Neural cell (in vitro differentiated cells): ENCODE measurements around the gene MMP19. TPM values are rescaled to one million over a fixed set of nuclear protein-coding genes. Genes with fewer than 3 reads are reported as not detected.
"Not testable (repeated sequence)": the region's sequence is repeated elsewhere in the genome, so short reads cannot be mapped to it uniquely, and the experiment has no call there.

Source experiments
- H2AFZ ChIP-seq: fragments of 200-600, 300-800 bp; sonication (generic), shearing (Covaris generic); 2 replicates; pipeline ENCODE4 v1.6.0; 2014; ENCODE audit warnings: low read depth, mild to moderate bottlenecking, antibody characterized with exemption, low read length, moderate library complexity
- H3F3A ChIP-seq: fragments of 200-600 bp; shearing (Covaris generic); 2 replicates; pipeline ENCODE4 v1.6.1; 2016; ENCODE audit warnings: mild to moderate bottlenecking, moderate library complexity, mixed read lengths, antibody characterized with exemption, low read length; ENCODE audit not compliant: insufficient read depth, poor library complexity, severe bottlenecking
- H3K27ac ChIP-seq: fragments of 200-600, 300-800 bp; sonication (generic), shearing (Covaris generic); 2 replicates; pipeline ENCODE4 v1.5.1; 2014; ENCODE audit warnings: mild to moderate bottlenecking, low read length, moderate library complexity
- H3K27me3 ChIP-seq: fragments of 300-800, 200-600 bp; sonication (generic), shearing (Covaris generic); 2 replicates; pipeline ENCODE4 v1.6.0; 2014; ENCODE audit warnings: mild to moderate bottlenecking, low read depth, low read length, moderate library complexity; ENCODE audit not compliant: insufficient read depth
- H3K36me3 ChIP-seq: fragments of 300-800, 200-600 bp; sonication (generic), shearing (Covaris generic); 2 replicates; pipeline ENCODE4 v1.5.1; 2014; ENCODE audit warnings: mild to moderate bottlenecking, antibody characterized with exemption, low read length, moderate library complexity; ENCODE audit not compliant: insufficient read depth
- H3K4me2 ChIP-seq: fragments of 300-800, 200-600 bp; sonication (generic), shearing (Covaris generic); 2 replicates; pipeline ENCODE4 v1.6.0; 2014; ENCODE audit warnings: mild to moderate bottlenecking, low read length
- H3K4me3 ChIP-seq: fragments of 300-800, 200-600 bp; sonication (generic), shearing (Covaris generic); 2 replicates; pipeline ENCODE4 v1.5.1; 2014; ENCODE audit warnings: mild to moderate bottlenecking, low read length, moderate library complexity
- H3K79me2 ChIP-seq: fragments of 200-600 bp; shearing (Covaris generic); replicated peaks from 2 replicates; pipeline ENCODE4 v1.6.0; 2014; ENCODE audit warnings: mild to moderate bottlenecking, low read length, moderate library complexity; ENCODE audit not compliant: insufficient read depth
- H3K9ac ChIP-seq: fragments of 300-800, 200-600 bp; sonication (generic), shearing (Covaris generic); 2 replicates; pipeline ENCODE4 v1.6.1; 2016; ENCODE audit warnings: mild to moderate bottlenecking, low read length, mixed read lengths
- H3K9me2 ChIP-seq: fragments of 200-600 bp; shearing (Covaris generic); 2 replicates; pipeline ENCODE4 v1.6.1; 2016; ENCODE audit warnings: mild to moderate bottlenecking, low read length, mixed read lengths; ENCODE audit not compliant: insufficient read depth
- H3K9me3 ChIP-seq: fragments of 200-600, 300-800 bp; sonication (generic), shearing (Covaris generic); 2 replicates; pipeline ENCODE4 v1.6.1; 2016; ENCODE audit warnings: mild to moderate bottlenecking, mixed run types, low read length, moderate library complexity, mixed read lengths
- H4K20me1 ChIP-seq: fragments of 200-600 bp; shearing (Covaris generic); 2 replicates; pipeline ENCODE4 v1.6.1; 2016; ENCODE audit warnings: mild to moderate bottlenecking, mixed run types; ENCODE audit not compliant: insufficient read depth
- EP300 ChIP-seq: fragments of 450-650 bp; conservative IDR thresholded peaks from 2 replicates; pipeline ENCODE4 v1.6.1; 2014; ENCODE audit warnings: antibody characterized with exemption, mild to moderate bottlenecking, moderate library complexity; ENCODE audit not compliant: poor library complexity, severe bottlenecking
- EZH2 ChIP-seq: fragments of 200-600, 300-800 bp; shearing (Covaris generic), sonication (generic); IDR thresholded peaks from 2 replicates; pipeline ENCODE4 v1.6.1; 2014; ENCODE audit warnings: antibody characterized with exemption, low read length, borderline replicate concordance, mild to moderate bottlenecking; ENCODE audit not compliant: insufficient read depth, poor library complexity, severe bottlenecking
- MXI1 ChIP-seq: fragments of 450-650 bp; conservative IDR thresholded peaks from 2 replicates; pipeline ENCODE4 v1.6.1; 2014; ENCODE audit warnings: antibody characterized with exemption, mild to moderate bottlenecking; ENCODE audit not compliant: poor library complexity, severe bottlenecking
- POLR2AphosphoS5 ChIP-seq: IDR thresholded peaks from 2 replicates; pipeline ENCODE4 v1.6.1; 2012
- RAD21 ChIP-seq: fragments of 450-650 bp; conservative IDR thresholded peaks from 2 replicates; pipeline ENCODE4 v1.6.1; 2014; ENCODE audit warnings: antibody characterized with exemption, mild to moderate bottlenecking, moderate library complexity
- SMC3 ChIP-seq: fragments of 450-650 bp; conservative IDR thresholded peaks from 2 replicates; pipeline ENCODE4 v1.6.1; 2014; ENCODE audit warnings: antibody characterized with exemption, mild to moderate bottlenecking, moderate library complexity; ENCODE audit not compliant: poor library complexity
- TAF1 ChIP-seq: IDR thresholded peaks from 2 replicates; pipeline ENCODE4 v1.6.1; 2012; ENCODE audit warnings: low read depth
- polyA plus RNA-seq: library from polyadenylated mRNA; depleted of rRNA; stranded (reverse); fragments of >200 nt; gene quantifications from 2 replicates; pipeline ENCODE4 v1.2.3, GENCODE V29; 2014
- TF ChIP-seq, protein P1 (sequence below): fragments of 450-650 bp; IDR thresholded peaks from 2 replicates; pipeline ENCODE4 v1.5.1; 2014; ENCODE audit warnings: antibody characterized with exemption, mild to moderate bottlenecking, moderate library complexity; ENCODE audit not compliant: poor library complexity, severe bottlenecking
- TF ChIP-seq, protein P2 (sequence below): IDR thresholded peaks from 2 replicates; pipeline ENCODE4 v1.6.1; 2012; ENCODE audit warnings: borderline replicate concordance

MMP19 gene
- polyA plus RNA-seq, 1 donor from 2014 or later, result not detected

DNA sequence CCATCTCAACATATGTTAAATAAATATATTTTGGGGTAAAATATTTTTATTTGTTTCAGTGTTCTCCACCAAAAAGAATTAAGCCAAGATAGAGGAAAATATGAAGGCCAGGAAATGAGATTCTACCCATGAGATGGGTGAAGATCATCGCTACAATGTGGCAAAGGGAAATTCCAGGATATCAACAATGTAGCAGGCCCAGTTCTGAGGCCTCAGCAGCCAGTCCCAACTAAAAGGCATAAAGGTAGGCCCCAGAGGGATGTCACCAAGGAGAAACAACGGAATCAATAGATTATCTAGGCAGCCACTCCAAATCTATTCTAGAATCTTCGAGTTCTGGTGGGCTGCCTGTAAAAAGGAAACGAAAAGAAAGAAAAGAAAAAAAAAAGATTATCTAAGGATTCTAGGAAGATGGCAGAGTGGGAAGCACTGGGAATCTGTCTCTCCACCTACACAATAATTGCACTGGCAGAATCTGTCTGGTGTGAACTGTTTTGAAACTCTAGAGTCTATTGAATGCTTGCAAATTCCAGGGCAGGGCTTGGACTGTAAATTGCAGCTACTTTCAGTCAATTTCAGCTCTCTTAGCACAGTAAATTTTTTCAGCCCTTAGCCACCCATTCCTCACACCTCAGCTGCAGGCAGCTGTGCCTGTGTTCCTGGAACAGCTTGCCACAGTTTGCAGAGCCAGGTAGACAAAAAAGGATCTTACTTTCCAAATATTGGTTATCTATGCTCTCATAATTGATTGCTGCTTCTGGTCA is 33.1 kb upstream of the MMP19 start:
- Histone ChIP-seq H3K27ac (no peak overlapping the region), H3F3A (no peaks in the 10 kb centered on the region), H3K27me3 (no peaks in the 10 kb centered on the region), H3K4me2 (no peak overlapping the region), H2AFZ (no peak overlapping the region), H3K9me2 (no peaks in the 10 kb centered on the region), H3K9me3 (no peaks in the 10 kb centered on the region), H3K79me2 (no peaks in the 10 kb centered on the region), H4K20me1 (no peaks in the 10 kb centered on the region), H3K4me3 (no peak overlapping the region), H3K9ac (no peak overlapping the region), H3K36me3 (no peaks in the 10 kb centered on the region)
- TF ChIP-seq, protein P1, sequence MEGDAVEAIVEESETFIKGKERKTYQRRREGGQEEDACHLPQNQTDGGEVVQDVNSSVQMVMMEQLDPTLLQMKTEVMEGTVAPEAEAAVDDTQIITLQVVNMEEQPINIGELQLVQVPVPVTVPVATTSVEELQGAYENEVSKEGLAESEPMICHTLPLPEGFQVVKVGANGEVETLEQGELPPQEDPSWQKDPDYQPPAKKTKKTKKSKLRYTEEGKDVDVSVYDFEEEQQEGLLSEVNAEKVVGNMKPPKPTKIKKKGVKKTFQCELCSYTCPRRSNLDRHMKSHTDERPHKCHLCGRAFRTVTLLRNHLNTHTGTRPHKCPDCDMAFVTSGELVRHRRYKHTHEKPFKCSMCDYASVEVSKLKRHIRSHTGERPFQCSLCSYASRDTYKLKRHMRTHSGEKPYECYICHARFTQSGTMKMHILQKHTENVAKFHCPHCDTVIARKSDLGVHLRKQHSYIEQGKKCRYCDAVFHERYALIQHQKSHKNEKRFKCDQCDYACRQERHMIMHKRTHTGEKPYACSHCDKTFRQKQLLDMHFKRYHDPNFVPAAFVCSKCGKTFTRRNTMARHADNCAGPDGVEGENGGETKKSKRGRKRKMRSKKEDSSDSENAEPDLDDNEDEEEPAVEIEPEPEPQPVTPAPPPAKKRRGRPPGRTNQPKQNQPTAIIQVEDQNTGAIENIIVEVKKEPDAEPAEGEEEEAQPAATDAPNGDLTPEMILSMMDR, result no peak
- no peak for TF ChIP-seq RAD21
- TF ChIP-seq SMC3, result no peak
- TF ChIP-seq, protein P2, sequence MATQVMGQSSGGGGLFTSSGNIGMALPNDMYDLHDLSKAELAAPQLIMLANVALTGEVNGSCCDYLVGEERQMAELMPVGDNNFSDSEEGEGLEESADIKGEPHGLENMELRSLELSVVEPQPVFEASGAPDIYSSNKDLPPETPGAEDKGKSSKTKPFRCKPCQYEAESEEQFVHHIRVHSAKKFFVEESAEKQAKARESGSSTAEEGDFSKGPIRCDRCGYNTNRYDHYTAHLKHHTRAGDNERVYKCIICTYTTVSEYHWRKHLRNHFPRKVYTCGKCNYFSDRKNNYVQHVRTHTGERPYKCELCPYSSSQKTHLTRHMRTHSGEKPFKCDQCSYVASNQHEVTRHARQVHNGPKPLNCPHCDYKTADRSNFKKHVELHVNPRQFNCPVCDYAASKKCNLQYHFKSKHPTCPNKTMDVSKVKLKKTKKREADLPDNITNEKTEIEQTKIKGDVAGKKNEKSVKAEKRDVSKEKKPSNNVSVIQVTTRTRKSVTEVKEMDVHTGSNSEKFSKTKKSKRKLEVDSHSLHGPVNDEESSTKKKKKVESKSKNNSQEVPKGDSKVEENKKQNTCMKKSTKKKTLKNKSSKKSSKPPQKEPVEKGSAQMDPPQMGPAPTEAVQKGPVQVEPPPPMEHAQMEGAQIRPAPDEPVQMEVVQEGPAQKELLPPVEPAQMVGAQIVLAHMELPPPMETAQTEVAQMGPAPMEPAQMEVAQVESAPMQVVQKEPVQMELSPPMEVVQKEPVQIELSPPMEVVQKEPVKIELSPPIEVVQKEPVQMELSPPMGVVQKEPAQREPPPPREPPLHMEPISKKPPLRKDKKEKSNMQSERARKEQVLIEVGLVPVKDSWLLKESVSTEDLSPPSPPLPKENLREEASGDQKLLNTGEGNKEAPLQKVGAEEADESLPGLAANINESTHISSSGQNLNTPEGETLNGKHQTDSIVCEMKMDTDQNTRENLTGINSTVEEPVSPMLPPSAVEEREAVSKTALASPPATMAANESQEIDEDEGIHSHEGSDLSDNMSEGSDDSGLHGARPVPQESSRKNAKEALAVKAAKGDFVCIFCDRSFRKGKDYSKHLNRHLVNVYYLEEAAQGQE, result no peak
- TF ChIP-seq MXI1, result no peak
- TF ChIP-seq EP300, result no peak
- no peak for TF ChIP-seq EZH2
- no peak for TF ChIP-seq POLR2AphosphoS5
- no peak for TF ChIP-seq TAF1

DNA sequence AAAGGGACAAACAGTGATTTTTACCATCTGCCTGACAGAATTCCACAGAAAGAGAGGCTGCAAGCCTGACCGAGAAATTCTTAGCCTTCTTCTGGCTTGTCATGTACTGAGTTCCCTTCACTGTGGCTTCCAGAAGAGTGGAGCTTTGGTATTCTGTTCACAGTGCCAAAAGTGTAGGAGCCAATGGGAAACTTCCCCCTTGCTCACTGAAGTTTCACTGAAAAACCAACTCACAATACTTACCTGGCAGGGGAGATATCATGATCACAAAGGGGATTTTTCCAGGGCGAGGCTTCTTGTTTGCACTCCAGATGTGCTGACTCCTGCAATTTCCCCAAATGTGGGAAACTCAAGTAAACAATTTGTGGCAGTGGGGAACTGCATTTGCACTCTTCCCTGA is 31.7 kb upstream of the MMP19 start:
- no peaks in the 10 kb centered on the region for H4K20me1 ChIP-seq
- no peak overlapping the region for H2AFZ ChIP-seq
- no peak overlapping the region for H3K4me2 ChIP-seq
- no peaks in the 10 kb centered on the region for H3K79me2 ChIP-seq
- no peaks in the 10 kb centered on the region for H3K27me3 ChIP-seq
- no peak overlapping the region for H3K9ac ChIP-seq
- no peaks in the 10 kb centered on the region for H3F3A ChIP-seq
- TF ChIP-seq MXI1 (no peak), RAD21 (no peak)
- no peak overlapping the region for H3K4me3 ChIP-seq
- no peak overlapping the region for H3K27ac ChIP-seq
- H3K9me2 ChIP-seq, result no peaks in the 10 kb centered on the region
- no peaks in the 10 kb centered on the region for H3K36me3 ChIP-seq
- H3K9me3 ChIP-seq, result no peaks in the 10 kb centered on the region

DNA sequence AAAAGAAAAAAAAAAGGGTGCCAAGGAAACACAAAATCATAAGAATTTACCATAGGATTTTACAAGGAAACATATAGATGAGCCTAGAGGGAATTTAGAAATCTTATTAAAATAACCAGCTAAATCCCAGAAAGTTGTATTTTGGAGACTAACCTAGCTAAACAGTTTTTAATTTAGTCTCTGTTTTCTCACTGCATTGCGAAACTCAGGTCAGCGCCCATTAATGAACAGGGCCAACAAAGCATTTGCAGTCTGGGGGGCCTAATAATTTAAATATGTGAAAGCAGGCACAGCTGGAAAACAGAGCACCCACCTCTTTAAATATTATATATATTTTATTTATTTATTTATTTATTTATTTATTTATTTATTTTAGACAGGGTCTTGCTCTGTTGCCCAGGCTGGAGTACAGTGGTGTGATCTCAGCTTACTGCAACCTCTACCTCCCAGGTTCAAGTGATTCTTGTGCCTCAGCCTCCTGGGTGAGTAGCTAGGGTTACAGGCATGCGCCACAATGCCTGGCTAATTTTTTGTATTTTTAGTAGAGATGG is 23.8 kb upstream of the MMP19 start:
- H4K20me1 ChIP-seq, H2AFZ ChIP-seq, H3K4me3 ChIP-seq, H3K27ac ChIP-seq, H3K9ac ChIP-seq, H3K9me2 ChIP-seq, H3F3A ChIP-seq, H3K36me3 ChIP-seq, H3K27me3 ChIP-seq, H3K79me2 ChIP-seq, H3K4me2 ChIP-seq, H3K9me3 ChIP-seq: not testable (repeated sequence)
